ENCODE measurements around the gene SRSF9.
"Not testable (repeated sequence)": the region's sequence is repeated elsewhere in the genome, so short reads cannot be mapped to it uniquely, and the experiment has no call there.

The SRSF9 gene

GRCh38 chr12:120447992-120448391 is 21.6 kb downstream of the SRSF9 start:
- H3K9me3 ChIP-seq (ENCODE audit: insufficient read depth, low read length), result no peaks in the 10 kb centered on the region
- H2AFZ ChIP-seq (ENCODE audit: low read depth, low read length), result no peak overlapping the region
- no peaks in the 10 kb centered on the region for H4K20me1 ChIP-seq (ENCODE audit: insufficient read depth, low read length)
- H3K79me2 ChIP-seq (ENCODE audit: low read length), result peaks cover 84% of the 10 kb centered on the region
- no peak overlapping the region for H3K4me3 ChIP-seq (ENCODE audit: low read length)
- TF ChIP-seq CTCF (IDR thresholded peaks at IDR 0.05; ENCODE audit: low read depth, low read length), result no peak
- TF ChIP-seq EZH2phosphoT487 (IDR thresholded peaks at IDR 0.05; ENCODE audit: low read depth), result no peak
- H3K36me3 ChIP-seq (replicated peaks; ENCODE audit: low read depth, low read length), result peaks cover 31% of the 10 kb centered on the region
- H3K27me3 ChIP-seq (ENCODE audit: low read depth, low read length), result no peaks in the 10 kb centered on the region
- H3K4me1 ChIP-seq (ENCODE audit: low read length), result peaks cover 17% of the 10 kb centered on the region
- H3K4me2 ChIP-seq (ENCODE audit: low read length), result 0 out of 2 replicates have a peak overlapping the region, but pooled peaks have one; percentile 60
- no peak overlapping the region for H3K27ac ChIP-seq (ENCODE audit: low read length)
- H3K9ac ChIP-seq (ENCODE audit: low read length), result no peak overlapping the region

- Histone ChIP-seq H3K4me1 (ENCODE audit: low read length) (peaks cover 17% of the 10 kb centered on the region), H3K4me2 (ENCODE audit: low read length) (peak overlapping the region; percentile 60), H3K27ac (ENCODE audit: low read length) (peak overlapping the region; percentile 70), H3K36me3 (replicated peaks; ENCODE audit: low read depth, low read length) (peaks cover 32% of the 10 kb centered on the region), H3K79me2 (ENCODE audit: low read length) (peaks cover 84% of the 10 kb centered on the region), H3K9ac (ENCODE audit: low read length) (peak overlapping the region; percentile 90), H3K4me3 (ENCODE audit: low read length) (peak overlapping the region; percentile 91), H2AFZ (ENCODE audit: low read depth, low read length) (peak overlapping the region; percentile 70; the same call in 1 of the 2 replicates)
- H3K27me3 ChIP-seq (ENCODE audit: low read depth, low read length); H4K20me1 ChIP-seq (ENCODE audit: insufficient read depth, low read length); H3K9me3 ChIP-seq (ENCODE audit: insufficient read depth, low read length): not testable (repeated sequence)
These were observed 22.7 kb downstream of the SRSF9 start for GRCh38 chr12:120446844-120447178.

- Histone ChIP-seq H3K4me3 (ENCODE audit: low read length) (peak within 1 kb of the TSS; percentile 91), H3K4me2 (ENCODE audit: low read length) (peak within 1 kb of the TSS; percentile 93), H3K9ac (ENCODE audit: low read length) (peak within 1 kb of the TSS; percentile 90), H3K27me3 (ENCODE audit: low read depth, low read length) (no peaks in the 10 kb centered on the region), H2AFZ (ENCODE audit: low read depth, low read length) (peak within 1 kb of the TSS; percentile 73; the same call in 1 of the 2 replicates), H3K27ac (ENCODE audit: low read length) (peak within 1 kb of the TSS; percentile 70), H3K9me3 (ENCODE audit: insufficient read depth, low read length) (no peaks in the 10 kb centered on the region), H4K20me1 (ENCODE audit: insufficient read depth, low read length) (no peaks in the 10 kb centered on the region), H3K36me3 (replicated peaks; ENCODE audit: low read depth, low read length) (peaks cover 32% of the 10 kb centered on the region), H3K79me2 (ENCODE audit: low read length) (peaks cover 85% of the 10 kb centered on the region), H3K4me1 (ENCODE audit: low read length) (peaks cover 17% of the 10 kb centered on the region)
- no peak for TF ChIP-seq EZH2phosphoT487 (IDR thresholded peaks at IDR 0.05; ENCODE audit: low read depth)
- no peak for TF ChIP-seq CTCF (IDR thresholded peaks at IDR 0.05; ENCODE audit: low read depth, low read length)
These were observed 23.4 kb downstream of the SRSF9 start, which contains the start of the genes GATC and TRIAP1 for GRCh38 chr12:120445911-120446843. TSS of gene GATC (plus strand) at chr12:120446444. CDS start at chr12:120446481, 37 bp downstream. TSS of gene TRIAP1 (minus strand) at chr12:120446384. CDS start at chr12:120446372, 12 bp downstream.

- H3K27me3 ChIP-seq (ENCODE audit: low read depth, low read length), result no peaks in the 10 kb centered on the region
- no peak for TF ChIP-seq EZH2phosphoT487 (IDR thresholded peaks at IDR 0.05; ENCODE audit: low read depth)
- no peak for TF ChIP-seq CTCF (IDR thresholded peaks at IDR 0.05; ENCODE audit: low read depth, low read length)
- H3K4me3 ChIP-seq (ENCODE audit: low read length), result no peak overlapping the region
- no peaks in the 10 kb centered on the region for H4K20me1 ChIP-seq (ENCODE audit: insufficient read depth, low read length)
- peaks cover 30% of the 10 kb centered on the region for H3K36me3 ChIP-seq (replicated peaks; ENCODE audit: low read depth, low read length)
- no peak overlapping the region for H3K27ac ChIP-seq (ENCODE audit: low read length)
- peaks cover 20% of the 10 kb centered on the region for H3K4me1 ChIP-seq (ENCODE audit: low read length)
- H3K79me2 ChIP-seq (ENCODE audit: low read length), result peaks cover 89% of the 10 kb centered on the region
- H3K9ac ChIP-seq (ENCODE audit: low read length), result no peak overlapping the region
- no peaks in the 10 kb centered on the region for H3K9me3 ChIP-seq (ENCODE audit: insufficient read depth, low read length)
- H2AFZ ChIP-seq (ENCODE audit: low read depth, low read length), result no peak overlapping the region
- H3K4me2 ChIP-seq (ENCODE audit: low read length), result peak overlapping the region; percentile 93
These were observed 24.9 kb downstream of the SRSF9 start for GRCh38 chr12:120444676-120445075.
